ENCODE measurements around the gene TCTN2. TPM values are rescaled to one million over a fixed set of nuclear protein-coding genes. Genes with fewer than 3 reads are reported as not detected.

TCTN2 gene
- 1 to 10 TPM in 2 of 4 donors, under 1 TPM in 2; 0.22 to 7.2 (median 2.0) TPM for polyA plus RNA-seq
- long read RNA-seq, donor 1, partial matches to known transcripts: 5 of 5 reads
- long read RNA-seq, donor 1, other reads (novel, unspliced or antisense): 0 of 5 reads
- long read RNA-seq, donor 2: 0 reads
- long read RNA-seq, donor 3: 0 reads
- long read RNA-seq, donor 4: 0 reads
- long read RNA-seq, donor 5: 0 reads
- long read RNA-seq, donor 6: 0 reads
- long read RNA-seq, donor 7: 0 reads
- long read RNA-seq, donor 8: 0 reads
- long read RNA-seq, donor 9: 0 reads
- long read RNA-seq, donor 10: 0 reads

GRCh38 chr12:123670882-123671728, at the start of gene TCTN2:
Gene TCTN2 (plus strand): TSS chr12:123671113. CDS start chr12:123671241, 128 bp downstream.
- peaks cover 0 to 18% (median 0%) of the 10 kb centered on the region in 3 donors for H3K36me3 ChIP-seq (ENCODE audit: control insufficient read depth in 3 of 3, insufficient read depth in 2 of 3, low read depth in 1 of 3, low read length in 3 of 3)

DNA sequence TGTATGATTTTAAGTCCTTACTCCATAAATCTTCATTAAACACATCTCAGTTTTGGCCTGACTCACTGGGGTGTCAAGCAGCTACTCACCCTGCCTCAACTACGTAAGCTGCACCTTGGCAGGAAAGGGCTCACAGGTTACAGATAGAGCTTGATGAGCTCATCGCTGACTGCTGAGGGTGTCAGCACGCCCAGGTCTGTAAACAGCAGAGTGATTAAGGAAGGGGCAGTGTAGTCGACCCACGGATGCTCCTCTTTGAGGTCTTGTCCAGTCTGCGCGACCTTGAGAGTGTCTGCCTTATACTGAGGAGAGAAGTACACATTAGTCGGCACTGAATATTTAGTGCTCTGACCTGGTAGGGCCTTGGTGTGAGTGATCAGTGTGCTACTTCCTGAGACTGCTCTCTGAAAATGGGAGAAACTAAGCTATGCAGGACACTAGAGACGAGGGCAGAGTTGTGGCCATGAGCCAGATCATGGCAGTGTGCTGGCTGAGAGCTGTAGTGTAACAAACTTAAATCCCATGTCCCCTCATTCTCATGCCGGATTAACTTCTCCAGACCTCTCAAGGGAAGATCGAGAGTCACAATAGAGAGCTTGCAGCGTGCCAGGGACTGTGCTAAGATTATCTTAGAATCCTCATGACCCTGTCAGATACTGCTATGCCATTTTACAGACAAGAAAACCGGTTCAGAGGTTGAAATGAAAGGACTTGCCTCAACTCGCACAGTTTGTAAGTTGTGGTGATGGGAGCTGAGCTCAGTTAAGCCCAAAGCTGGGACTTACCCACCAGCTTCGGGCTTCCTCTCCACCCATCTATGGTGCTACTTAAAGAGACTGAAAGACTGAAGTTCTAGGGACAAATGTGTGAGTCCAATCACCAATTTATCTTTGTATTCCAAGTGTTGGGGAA, 49.0 kb upstream of the TCTN2 start:
- FAIRE-seq (no peak), DNase-seq (no peak)
- no peak overlapping the region for H3K27ac ChIP-seq (ENCODE audit: low read depth in 1 of 3, low read length in 2 of 3)
- H3K4me3 ChIP-seq (ENCODE audit: low read depth in 1 of 3, low read length in 3 of 3): no peak overlapping the region
- H3K4me1 ChIP-seq (ENCODE audit: control insufficient read depth in 3 of 3, insufficient read depth in 2 of 3, low read depth in 1 of 3, low read length in 2 of 3): no peaks in the 10 kb centered on the region
- WGBS, 3 donors: 83 to 85% (median 84%) methylated on average over 15 of the region's 15 CpGs
- H3K36me3 ChIP-seq (ENCODE audit: control insufficient read depth in 3 of 3, insufficient read depth in 2 of 3, low read depth in 1 of 3, low read length in 3 of 3): peaks cover 25 to 73% (median 33%) of the 10 kb centered on the region in 3 donors
- H3K9me3 ChIP-seq (ENCODE audit: control insufficient read depth in 2 of 2, insufficient read depth in 1 of 2, low read depth in 1 of 2, low read length in 1 of 2): no peaks in the 10 kb centered on the region
- H3K27me3 ChIP-seq (ENCODE audit: control insufficient read depth in 3 of 3, insufficient read depth in 3 of 3, low read length in 3 of 3): no peaks in the 10 kb centered on the region

More at GRCh38 chr12:123670882-123671728, at the start of gene TCTN2:
- peaks cover 0 to 3% (median 0%) of the 10 kb centered on the region in 3 donors for H3K4me1 ChIP-seq (ENCODE audit: control insufficient read depth in 3 of 3, insufficient read depth in 2 of 3, low read depth in 1 of 3, low read length in 2 of 3)
- no peaks in the 10 kb centered on the region for H3K27me3 ChIP-seq (ENCODE audit: control insufficient read depth in 3 of 3, insufficient read depth in 3 of 3, low read length in 3 of 3)
- FAIRE-seq (no peak), DNase-seq (peak; percentile 91 to 92)
- peaks cover 0 to 3% of the 10 kb centered on the region in 2 donors for H3K9me3 ChIP-seq (ENCODE audit: control insufficient read depth in 2 of 2, insufficient read depth in 1 of 2, low read depth in 1 of 2, low read length in 1 of 2)
- WGBS, 3 donors: 1 to 3% (median 1%) methylated on average over 50 to 53 of the region's 53 CpGs
- peak within 1 kb of the TSS; percentile 69 to 89 (median 74) for H3K4me3 ChIP-seq (ENCODE audit: low read depth in 1 of 3, low read length in 3 of 3)
- H3K27ac ChIP-seq (ENCODE audit: low read depth in 1 of 3, low read length in 2 of 3): no peak within 1 kb of the TSS

GRCh38 chr12:123633379-123634141, 37.4 kb upstream of the TCTN2 start, which contains the start of the genes EIF2B1 and GTF2H3:
Gene EIF2B1 (minus strand): TSS chr12:123633686. CDS start chr12:123633557, 129 bp downstream.
Gene GTF2H3 (plus strand): TSS chr12:123633829. CDS start chr12:123633860, 31 bp downstream.
- peak; percentile 97 to 99 for DNase-seq
- Histone ChIP-seq H3K9me3 (ENCODE audit: control insufficient read depth in 2 of 2, insufficient read depth in 1 of 2, low read depth in 1 of 2, low read length in 1 of 2) (no peaks in the 10 kb centered on the region), H3K36me3 (ENCODE audit: control insufficient read depth in 3 of 3, insufficient read depth in 2 of 3, low read depth in 1 of 3, low read length in 3 of 3) (peaks cover 9 to 32% (median 15%) of the 10 kb centered on the region in 3 donors), H3K4me3 (ENCODE audit: low read depth in 1 of 3, low read length in 3 of 3) (peak within 1 kb of the TSS; percentile 61 to 99 (median 96)), H3K27me3 (ENCODE audit: control insufficient read depth in 3 of 3, insufficient read depth in 3 of 3, low read length in 3 of 3) (no peaks in the 10 kb centered on the region), H3K4me1 (ENCODE audit: control insufficient read depth in 3 of 3, insufficient read depth in 2 of 3, low read depth in 1 of 3, low read length in 2 of 3) (peaks cover 0 to 9% (median 0%) of the 10 kb centered on the region in 3 donors), H3K27ac (ENCODE audit: low read depth in 1 of 3, low read length in 2 of 3) (peak within 1 kb of the TSS; percentile 65 to 93 (median 90))
- FAIRE-seq: no peak
- 0% methylated on average over 37 to 52 of the region's 52 CpGs for WGBS, 3 donors

GRCh38 chr12:123634142-123634561, 36.8 kb upstream of the TCTN2 start:
- Histone ChIP-seq H3K36me3 (ENCODE audit: control insufficient read depth in 3 of 3, insufficient read depth in 2 of 3, low read depth in 1 of 3, low read length in 3 of 3) (peaks cover 5 to 27% (median 10%) of the 10 kb centered on the region in 3 donors), H3K9me3 (ENCODE audit: control insufficient read depth in 2 of 2, insufficient read depth in 1 of 2, low read depth in 1 of 2, low read length in 1 of 2) (no peaks in the 10 kb centered on the region), H3K27me3 (ENCODE audit: control insufficient read depth in 3 of 3, insufficient read depth in 3 of 3, low read length in 3 of 3) (no peaks in the 10 kb centered on the region), H3K4me1 (ENCODE audit: control insufficient read depth in 3 of 3, insufficient read depth in 2 of 3, low read depth in 1 of 3, low read length in 2 of 3) (peaks cover 0 to 9% (median 0%) of the 10 kb centered on the region in 3 donors), H3K4me3 (ENCODE audit: low read depth in 1 of 3, low read length in 3 of 3) (peak overlapping the region; percentile 61 to 99 (median 96)), H3K27ac (ENCODE audit: low read depth in 1 of 3, low read length in 2 of 3) (peak overlapping the region; percentile 58 to 93 (median 90))
- DNase-seq (peak in 1 of 2 donors; percentile 6), FAIRE-seq (no peak)
- 3 to 7% (median 5%) methylated on average over 19 of the region's 19 CpGs for WGBS, 3 donors

- FAIRE-seq: no peak
- DNase-seq: no peak
Observed at GRCh38 chr12:123643911-123644310, 27.0 kb upstream of the TCTN2 start.

GRCh38 chr12:123645380-123645779, 25.5 kb upstream of the TCTN2 start:
- Histone ChIP-seq H3K27ac (ENCODE audit: low read depth in 1 of 3, low read length in 2 of 3) (no peak overlapping the region), H3K27me3 (ENCODE audit: control insufficient read depth in 3 of 3, insufficient read depth in 3 of 3, low read length in 3 of 3) (no peaks in the 10 kb centered on the region), H3K4me3 (ENCODE audit: low read depth in 1 of 3, low read length in 3 of 3) (no peak overlapping the region), H3K36me3 (ENCODE audit: control insufficient read depth in 3 of 3, insufficient read depth in 2 of 3, low read depth in 1 of 3, low read length in 3 of 3) (peaks cover 7 to 54% (median 10%) of the 10 kb centered on the region in 3 donors), H3K9me3 (ENCODE audit: control insufficient read depth in 2 of 2, insufficient read depth in 1 of 2, low read depth in 1 of 2, low read length in 1 of 2) (no peaks in the 10 kb centered on the region), H3K4me1 (ENCODE audit: control insufficient read depth in 3 of 3, insufficient read depth in 2 of 3, low read depth in 1 of 3, low read length in 2 of 3) (no peaks in the 10 kb centered on the region)
- no peak for DNase-seq
- 94 to 97% (median 97%) methylated on average over 3 of the region's 3 CpGs for WGBS, 3 donors
- FAIRE-seq: no peak

More at GRCh38 chr12:123643911-123644310, 27.0 kb upstream of the TCTN2 start:
- H3K4me3 ChIP-seq (ENCODE audit: low read depth in 1 of 3, low read length in 3 of 3): no peak overlapping the region
- no peaks in the 10 kb centered on the region for H3K27me3 ChIP-seq (ENCODE audit: control insufficient read depth in 3 of 3, insufficient read depth in 3 of 3, low read length in 3 of 3)
- no peaks in the 10 kb centered on the region for H3K9me3 ChIP-seq (ENCODE audit: control insufficient read depth in 2 of 2, insufficient read depth in 1 of 2, low read depth in 1 of 2, low read length in 1 of 2)
- no peak overlapping the region for H3K27ac ChIP-seq (ENCODE audit: low read depth in 1 of 3, low read length in 2 of 3)
- 79 to 93% (median 90%) methylated on average over 7 of the region's 7 CpGs for WGBS, 3 donors
- H3K4me1 ChIP-seq (ENCODE audit: control insufficient read depth in 3 of 3, insufficient read depth in 2 of 3, low read depth in 1 of 3, low read length in 2 of 3): no peaks in the 10 kb centered on the region
- H3K36me3 ChIP-seq (ENCODE audit: control insufficient read depth in 3 of 3, insufficient read depth in 2 of 3, low read depth in 1 of 3, low read length in 3 of 3): peaks cover 6 to 46% (median 10%) of the 10 kb centered on the region in 3 donors

- DNase-seq: no peak
- 90 to 94% (median 93%) methylated on average over 5 of the region's 5 CpGs for WGBS, 3 donors
- H3K27ac ChIP-seq (ENCODE audit: low read depth in 1 of 3, low read length in 2 of 3): no peak overlapping the region
- H3K4me1 ChIP-seq (ENCODE audit: control insufficient read depth in 3 of 3, insufficient read depth in 2 of 3, low read depth in 1 of 3, low read length in 2 of 3): no peaks in the 10 kb centered on the region
- no peak overlapping the region for H3K4me3 ChIP-seq (ENCODE audit: low read depth in 1 of 3, low read length in 3 of 3)
- H3K36me3 ChIP-seq (ENCODE audit: control insufficient read depth in 3 of 3, insufficient read depth in 2 of 3, low read depth in 1 of 3, low read length in 3 of 3): peaks cover 7 to 53% (median 10%) of the 10 kb centered on the region in 3 donors
- no peaks in the 10 kb centered on the region for H3K27me3 ChIP-seq (ENCODE audit: control insufficient read depth in 3 of 3, insufficient read depth in 3 of 3, low read length in 3 of 3)
- no peaks in the 10 kb centered on the region for H3K9me3 ChIP-seq (ENCODE audit: control insufficient read depth in 2 of 2, insufficient read depth in 1 of 2, low read depth in 1 of 2, low read length in 1 of 2)
- no peak for FAIRE-seq
Observed at GRCh38 chr12:123645878-123646277, 25.0 kb upstream of the TCTN2 start.

Measured in small intestine (tissue), 16 donors.